Placental epithelial cell (primary cell): Measurements from ENCODE around the gene PDCD6IP. TPM values are rescaled to one million over a fixed set of nuclear protein-coding genes. Genes with fewer than 3 reads are reported as not detected.

Source experiments
- total RNA-seq: library from RNA; depleted of rRNA; stranded (reverse); fragments of >200 nt; gene quantifications from 2 replicates; pipeline ENCODE4 v1.2.3, GENCODE V29; 2012

Gene PDCD6IP, protein sequence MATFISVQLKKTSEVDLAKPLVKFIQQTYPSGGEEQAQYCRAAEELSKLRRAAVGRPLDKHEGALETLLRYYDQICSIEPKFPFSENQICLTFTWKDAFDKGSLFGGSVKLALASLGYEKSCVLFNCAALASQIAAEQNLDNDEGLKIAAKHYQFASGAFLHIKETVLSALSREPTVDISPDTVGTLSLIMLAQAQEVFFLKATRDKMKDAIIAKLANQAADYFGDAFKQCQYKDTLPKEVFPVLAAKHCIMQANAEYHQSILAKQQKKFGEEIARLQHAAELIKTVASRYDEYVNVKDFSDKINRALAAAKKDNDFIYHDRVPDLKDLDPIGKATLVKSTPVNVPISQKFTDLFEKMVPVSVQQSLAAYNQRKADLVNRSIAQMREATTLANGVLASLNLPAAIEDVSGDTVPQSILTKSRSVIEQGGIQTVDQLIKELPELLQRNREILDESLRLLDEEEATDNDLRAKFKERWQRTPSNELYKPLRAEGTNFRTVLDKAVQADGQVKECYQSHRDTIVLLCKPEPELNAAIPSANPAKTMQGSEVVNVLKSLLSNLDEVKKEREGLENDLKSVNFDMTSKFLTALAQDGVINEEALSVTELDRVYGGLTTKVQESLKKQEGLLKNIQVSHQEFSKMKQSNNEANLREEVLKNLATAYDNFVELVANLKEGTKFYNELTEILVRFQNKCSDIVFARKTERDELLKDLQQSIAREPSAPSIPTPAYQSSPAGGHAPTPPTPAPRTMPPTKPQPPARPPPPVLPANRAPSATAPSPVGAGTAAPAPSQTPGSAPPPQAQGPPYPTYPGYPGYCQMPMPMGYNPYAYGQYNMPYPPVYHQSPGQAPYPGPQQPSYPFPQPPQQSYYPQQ
- 153 and 271 TPM in 2 replicates for total RNA-seq

DNA sequence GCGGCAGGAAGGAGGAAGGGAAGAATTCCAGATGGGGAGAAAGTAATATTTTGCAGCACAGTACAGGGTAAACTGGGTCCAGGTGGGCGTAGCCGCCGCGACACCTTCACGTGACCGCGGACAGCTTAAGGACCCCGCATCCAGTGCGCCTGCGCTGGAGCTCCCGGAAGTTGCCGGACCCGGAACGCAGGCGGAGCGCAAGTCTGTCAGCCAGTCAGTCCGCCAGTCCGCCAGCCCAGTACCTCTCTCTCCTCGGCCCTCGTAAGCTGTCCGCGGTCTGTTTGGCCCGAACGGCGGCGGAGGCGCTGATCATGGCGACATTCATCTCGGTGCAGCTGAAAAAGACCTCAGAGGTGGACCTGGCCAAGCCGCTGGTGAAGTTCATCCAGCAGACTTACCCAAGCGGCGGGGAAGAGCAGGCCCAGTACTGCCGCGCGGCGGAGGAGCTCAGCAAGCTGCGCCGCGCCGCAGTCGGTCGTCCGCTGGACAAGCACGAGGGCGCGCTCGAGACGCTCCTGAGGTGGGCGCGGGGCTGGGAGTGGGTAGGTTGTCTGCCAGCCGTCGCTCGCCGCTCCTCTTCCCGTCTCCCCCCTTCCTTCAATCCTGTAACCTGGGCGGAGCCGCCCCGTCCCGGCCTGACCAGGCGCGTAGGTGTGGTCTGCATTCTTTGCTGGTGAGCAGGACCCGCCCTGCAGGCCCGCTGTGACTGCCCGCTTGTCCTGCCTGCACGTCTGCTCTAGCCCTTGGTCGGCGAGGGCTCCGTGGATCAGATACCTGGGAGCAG, at the start of gene PDCD6IP:
Gene PDCD6IP (plus strand): TSS at position 213 of the 784 bp plus-strand sequence. CDS start 99 bp downstream, at position 312.

Other genes starting within 250 kb of the PDCD6IP start
- gene CLASP2, start 80.4 kb upstream of the PDCD6IP start, total RNA-seq: 35.3 and 35.7 TPM in 2 replicates